GM12872 (cell line): Measurements from ENCODE around the gene NOL4L.

Experiments
- TF ChIP-seq, protein P1 (sequence below): IDR thresholded peaks from 3 replicates; pipeline ENCODE4 v1.5.1; 2011; ENCODE audit warnings: low read depth, mild to moderate bottlenecking, low read length, moderate library complexity; ENCODE audit not compliant: insufficient read depth

The NOL4L gene

GRCh38 chr20:32464401-32465091 is 120.6 kb downstream of the NOL4L start:
- TF ChIP-seq, protein P1, sequence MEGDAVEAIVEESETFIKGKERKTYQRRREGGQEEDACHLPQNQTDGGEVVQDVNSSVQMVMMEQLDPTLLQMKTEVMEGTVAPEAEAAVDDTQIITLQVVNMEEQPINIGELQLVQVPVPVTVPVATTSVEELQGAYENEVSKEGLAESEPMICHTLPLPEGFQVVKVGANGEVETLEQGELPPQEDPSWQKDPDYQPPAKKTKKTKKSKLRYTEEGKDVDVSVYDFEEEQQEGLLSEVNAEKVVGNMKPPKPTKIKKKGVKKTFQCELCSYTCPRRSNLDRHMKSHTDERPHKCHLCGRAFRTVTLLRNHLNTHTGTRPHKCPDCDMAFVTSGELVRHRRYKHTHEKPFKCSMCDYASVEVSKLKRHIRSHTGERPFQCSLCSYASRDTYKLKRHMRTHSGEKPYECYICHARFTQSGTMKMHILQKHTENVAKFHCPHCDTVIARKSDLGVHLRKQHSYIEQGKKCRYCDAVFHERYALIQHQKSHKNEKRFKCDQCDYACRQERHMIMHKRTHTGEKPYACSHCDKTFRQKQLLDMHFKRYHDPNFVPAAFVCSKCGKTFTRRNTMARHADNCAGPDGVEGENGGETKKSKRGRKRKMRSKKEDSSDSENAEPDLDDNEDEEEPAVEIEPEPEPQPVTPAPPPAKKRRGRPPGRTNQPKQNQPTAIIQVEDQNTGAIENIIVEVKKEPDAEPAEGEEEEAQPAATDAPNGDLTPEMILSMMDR, result no peak

- TF ChIP-seq, protein P1, result no peak
Measured at GRCh38 chr20:32463642-32464400, 121.3 kb downstream of the NOL4L start.

DNA sequence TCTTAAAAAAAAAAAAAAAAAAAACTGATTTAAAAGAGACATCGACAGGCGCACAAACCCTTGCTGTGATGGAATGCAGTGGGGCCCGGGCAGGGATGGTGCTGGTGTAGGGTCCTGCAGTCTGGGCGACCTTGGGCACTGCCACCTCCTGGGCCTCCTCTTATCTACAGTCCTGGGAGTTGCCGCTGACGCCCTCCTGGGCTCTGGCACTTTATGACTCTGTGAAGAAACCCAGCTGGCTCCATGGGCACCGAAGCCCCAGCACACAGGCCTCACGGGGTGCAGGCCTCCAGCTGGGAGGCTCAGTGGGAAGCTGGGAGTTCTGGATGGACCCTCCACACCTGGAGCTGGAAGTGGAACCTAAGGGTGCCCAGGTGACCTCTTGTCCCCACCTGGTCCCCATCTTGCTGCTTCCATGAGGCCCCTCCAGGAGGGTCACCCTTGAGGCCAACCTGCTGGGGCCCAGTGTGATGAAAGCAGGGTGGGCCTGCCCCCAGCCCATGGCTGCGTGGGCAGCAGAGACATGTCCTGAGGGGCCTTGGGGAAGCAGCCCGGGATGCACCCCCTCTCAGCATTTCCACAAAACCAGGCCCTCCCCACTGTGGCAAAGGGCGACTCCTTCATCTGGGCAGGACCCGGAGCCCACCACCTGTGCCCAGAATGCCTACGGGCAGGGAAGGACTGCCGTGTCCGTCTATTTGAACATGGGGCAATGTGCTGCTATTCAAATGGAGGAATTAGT is 122.1 kb downstream of the NOL4L start:
- TF ChIP-seq, protein P1, result no peak

GRCh38 chr20:32461836-32462600 is 123.1 kb downstream of the NOL4L start:
- TF ChIP-seq, protein P1, result no peak

DNA sequence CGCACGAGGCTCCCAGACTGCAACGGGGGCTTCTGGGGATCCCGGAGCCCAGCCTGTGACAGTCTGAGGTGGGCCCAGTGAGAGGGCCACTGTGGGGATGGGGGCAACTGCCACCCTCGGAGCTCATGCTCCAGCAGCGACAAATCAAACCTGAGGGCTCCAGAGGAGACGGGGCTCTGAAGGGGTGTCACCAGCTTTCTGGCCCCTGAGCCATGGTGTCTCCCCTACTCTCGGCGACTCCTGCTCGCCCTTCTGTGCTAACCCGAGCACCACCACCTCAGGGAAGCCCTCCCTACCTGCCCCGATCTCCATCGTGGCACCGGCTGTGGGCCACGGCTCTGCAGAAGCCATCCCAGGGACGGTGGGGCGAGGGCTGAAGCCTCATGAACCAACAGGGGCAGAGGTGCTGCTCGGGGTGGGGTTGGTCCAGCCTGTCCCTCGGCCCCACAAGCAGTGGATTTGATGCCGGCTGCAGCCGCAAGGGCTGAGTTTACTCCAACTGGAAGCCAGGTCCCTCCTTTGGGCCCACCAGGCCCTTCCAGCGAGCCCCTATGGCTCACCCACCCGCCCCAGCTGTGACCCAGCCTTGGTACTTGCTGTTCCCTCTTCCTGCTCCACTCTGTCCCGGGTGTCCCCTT is 124.3 kb downstream of the NOL4L start:
- TF ChIP-seq, protein P1, result no peak

GRCh38 chr20:32460231-32460630 is 124.9 kb downstream of the NOL4L start:
- TF ChIP-seq, protein P1, result no peak
